ENCODE data around the gene COL5A1.

DNA sequence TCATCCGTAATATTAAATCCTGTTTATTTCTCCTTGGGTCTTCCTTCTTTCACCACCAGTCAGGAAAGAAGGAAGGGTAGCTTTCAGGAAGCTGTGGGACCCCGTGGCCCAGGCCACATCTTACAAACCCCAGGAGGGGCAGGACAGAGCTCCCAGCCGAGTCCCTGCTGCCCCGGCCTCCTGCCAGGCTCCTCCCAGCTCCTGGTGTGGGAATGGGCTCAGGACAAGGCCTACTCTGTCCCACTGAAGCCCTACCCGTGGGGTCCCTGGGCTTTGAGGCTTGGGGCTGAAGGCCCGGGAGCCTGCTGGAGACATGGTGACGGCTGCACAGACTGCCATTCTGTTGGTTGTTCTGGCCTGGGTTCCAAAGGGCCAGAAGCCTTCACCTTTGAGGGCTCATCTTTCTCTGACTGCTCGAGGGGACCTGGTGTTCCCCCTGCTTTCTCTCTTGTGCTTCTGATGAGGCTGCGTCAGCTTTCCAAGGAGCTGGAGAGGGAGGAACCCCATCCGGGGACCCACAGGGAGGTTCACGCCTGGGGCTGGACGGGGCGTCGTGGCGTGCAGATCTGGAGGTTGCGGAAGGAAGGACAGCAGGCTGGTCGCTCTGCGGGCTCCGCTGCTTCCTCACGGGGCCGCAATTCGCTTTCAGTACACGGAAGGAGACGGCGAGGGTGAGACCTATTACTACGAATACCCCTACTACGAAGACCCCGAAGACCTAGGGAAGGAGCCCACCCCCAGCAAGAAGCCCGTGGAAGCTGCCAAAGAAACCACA is 86.6 kb downstream of the COL5A1 start:
- no peak for TF ChIP-seq EGR1 (IDR thresholded peaks at IDR 0.05)
- TF ChIP-seq YY1 (IDR thresholded peaks at IDR 0.05; ENCODE audit: low read depth), result no peak
- TF ChIP-seq NFIC (IDR thresholded peaks at IDR 0.05), result no peak
- TF ChIP-seq RAD21 (IDR thresholded peaks at IDR 0.05; ENCODE audit: low read depth), result no peak
- no peak for TF ChIP-seq CEBPB (IDR thresholded peaks at IDR 0.05)
- TF ChIP-seq ZBTB7A (IDR thresholded peaks at IDR 0.05; ENCODE audit: low read depth), result no peak
- TF ChIP-seq CREB1 (IDR thresholded peaks at IDR 0.05; ENCODE audit: low read depth), result no peak

Measured in Ishikawa (cell line).